H1 (cell line): Measurements from ENCODE around the gene DVL2. TPM values are rescaled to one million over a fixed set of nuclear protein-coding genes. Genes with fewer than 3 reads are reported as not detected.

Source experiments
- CREB1 ChIP-seq: IDR thresholded peaks from 2 replicates; pipeline ENCODE4 v1.6.1; 2012; ENCODE audit warnings: inconsistent platforms
- POLR2AphosphoS5 ChIP-seq: IDR thresholded peaks from 2 replicates; pipeline ENCODE4 v1.6.1; 2011; ENCODE audit warnings: low read depth, low read length
- SAP30 ChIP-seq: fragments of 300-600 bp; sonication (generic); IDR thresholded peaks from 2 replicates; pipeline ENCODE4 v1.7.1; 2012; ENCODE audit warnings: low read length, moderate library complexity, mild to moderate bottlenecking, inconsistent platforms; ENCODE audit not compliant: insufficient read depth, insufficient replicate concordance
- TBP ChIP-seq: IDR thresholded peaks from 2 replicates; pipeline ENCODE4 v1.6.1; 2011; ENCODE audit warnings: low read depth, low read length, improper control_type of control experiment
- polyA plus RNA-seq, 7 experiments: library from polyadenylated mRNA; depleted of rRNA in 3 of 7; stranded (reverse) in 5 of 7; unstranded in 2 of 7; fragments of >200 nt in 5 of 7; fragments of 200-250 nt in 2 of 7; gene quantifications; 1 replicate in 5 of 7; 2 replicates in 1 of 7; 4 replicates in 1 of 7; pipeline versions ENCODE4 v1.2.1 to v1.2.3, GENCODE V29; 2011 to 2013; ENCODE audit warnings: missing spikeins in 2 of 7, mixed read lengths in 2 of 7
- total RNA-seq: library from RNA; stranded (reverse); fragmentation: NEBNext Ultra II Directional; extraction: Animal tissue kit (Norgen Biotek cat#: 25700); gene quantifications from 2 replicates; pipeline ENCODE4 v1.2.1, GENCODE V29; 2021
- TF ChIP-seq, protein P1 (sequence below): IDR thresholded peaks from 2 replicates; pipeline ENCODE4 v1.6.1; 2011; ENCODE audit warnings: low read length, improper control_type of control experiment

DVL2 gene
- total and polyA plus RNA-seq, 2 of the 8 experiments (the other 6 are each of a cell fraction or from before 2014, with no cell fraction given) = 19.0 to 59.6 TPM

DNA sequence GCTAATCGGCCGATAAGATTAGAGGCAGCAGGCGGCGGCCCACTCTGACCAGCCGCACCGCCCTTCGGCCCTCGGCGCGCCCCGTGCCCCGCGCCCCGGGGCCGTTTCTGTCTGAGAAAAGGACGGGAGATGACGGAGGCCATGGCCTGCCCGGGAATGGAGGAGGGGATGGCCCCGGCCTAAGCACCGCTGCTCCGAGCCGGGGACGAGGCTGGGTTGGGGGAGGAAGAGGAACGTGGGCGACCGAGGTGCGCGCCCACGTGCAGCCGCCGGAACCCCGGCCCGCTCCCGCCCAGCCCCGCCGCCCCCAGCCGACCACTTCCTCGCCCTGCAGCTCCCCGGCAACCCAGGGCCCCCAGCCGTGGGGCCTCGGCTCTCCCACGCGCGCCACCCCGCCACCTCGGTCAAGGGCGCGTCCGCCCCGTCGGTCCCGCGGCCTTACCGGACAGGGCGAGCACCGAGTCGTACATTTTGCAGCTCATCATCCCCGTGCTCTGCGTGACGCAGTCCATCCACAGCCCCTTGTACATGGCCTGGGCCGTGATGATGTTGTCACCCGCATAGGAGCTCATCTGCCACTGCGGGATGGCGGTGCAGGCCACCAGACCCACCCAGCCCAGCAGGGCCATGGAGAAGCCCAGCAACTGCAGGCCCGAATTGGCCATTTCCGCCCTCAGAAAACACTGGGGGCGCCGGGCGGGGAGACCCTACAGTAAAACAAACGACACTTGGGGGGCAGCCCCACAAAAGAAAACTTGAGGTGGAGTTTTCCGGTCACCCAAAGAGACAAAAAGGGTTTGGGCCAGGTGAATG lies 27.3 kb upstream of the DVL2 start (continued):
- TF ChIP-seq, protein P1, sequence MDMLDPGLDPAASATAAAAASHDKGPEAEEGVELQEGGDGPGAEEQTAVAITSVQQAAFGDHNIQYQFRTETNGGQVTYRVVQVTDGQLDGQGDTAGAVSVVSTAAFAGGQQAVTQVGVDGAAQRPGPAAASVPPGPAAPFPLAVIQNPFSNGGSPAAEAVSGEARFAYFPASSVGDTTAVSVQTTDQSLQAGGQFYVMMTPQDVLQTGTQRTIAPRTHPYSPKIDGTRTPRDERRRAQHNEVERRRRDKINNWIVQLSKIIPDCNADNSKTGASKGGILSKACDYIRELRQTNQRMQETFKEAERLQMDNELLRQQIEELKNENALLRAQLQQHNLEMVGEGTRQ = no peak
- TF ChIP-seq CREB1 = no peak; the same call in 1 of the 2 replicates
- TF ChIP-seq POLR2AphosphoS5 = peak; percentile 99
- no peak; the same call in 1 of the 2 replicates for TF ChIP-seq TBP
- TF ChIP-seq SAP30 = peak; percentile 68
- TF ChIP-seq, all 59 proteins: peak for 7
